ENCODE results near the gene CPLX4. TPM values are rescaled to one million over a fixed set of nuclear protein-coding genes. Genes with fewer than 3 reads are reported as not detected.

CPLX4 gene
- total RNA-seq, 1 experiment from 2014 or later = not detected

GRCh38 chr18:59345556-59345955 is 27.1 kb upstream of the CPLX4 start:
- ChIA-PET POLR2A (no interaction called here), CTCF (interaction anchor here (1.6 kb wide), 1 partner anchor 57 kb away, joined by 6 read pairs; no protein-coding TSS in a partner anchor)
- DNase-seq (ENCODE audit: low spot score) (no peak), ATAC-seq (no peak)
- no peak overlapping the region for H3K4me3 Mint-ChIP-seq
- no peaks in the 10 kb centered on the region for H3K27me3 Mint-ChIP-seq (ENCODE audit: low read depth)
- no peak overlapping the region for H3K27ac Mint-ChIP-seq
- no peak for TF ChIP-seq ZNF232 (CRISPR knock-in tag; IDR thresholded peaks at IDR 0.05)
- no peak for TF ChIP-seq ZNF423 (CRISPR knock-in tag; IDR thresholded peaks at IDR 0.05)
- no peak for TF ChIP-seq CREB1 (CRISPR knock-in tag; IDR thresholded peaks at IDR 0.05)
- TF ChIP-seq CDX4 (CRISPR knock-in tag; IDR thresholded peaks at IDR 0.05; ENCODE audit: borderline replicate concordance) = no peak
- TF ChIP-seq MLX (CRISPR knock-in tag; IDR thresholded peaks at IDR 0.05) = no peak
- TF ChIP-seq ATF2 (CRISPR knock-in tag; IDR thresholded peaks at IDR 0.05; ENCODE audit: borderline replicate concordance, low read depth) = no peak
- TF ChIP-seq TEAD4 (CRISPR knock-in tag; IDR thresholded peaks at IDR 0.05) = no peak
- TF ChIP-seq MXD4 (CRISPR knock-in tag; IDR thresholded peaks at IDR 0.05; ENCODE audit: borderline replicate concordance) = no peak
- no peak for TF ChIP-seq USF2 (CRISPR knock-in tag; IDR thresholded peaks at IDR 0.05)
- no peak for TF ChIP-seq ETV6 (CRISPR knock-in tag; IDR thresholded peaks at IDR 0.05)
- TF ChIP-seq MAX (CRISPR knock-in tag; IDR thresholded peaks at IDR 0.05) = no peak
- no peak for TF ChIP-seq FOXP4 (CRISPR knock-in tag; IDR thresholded peaks at IDR 0.05)
- TF ChIP-seq ZNF219 (CRISPR knock-in tag; IDR thresholded peaks at IDR 0.05; ENCODE audit: borderline replicate concordance) = no peak
- no peak for TF ChIP-seq AR (CRISPR knock-in tag; IDR thresholded peaks at IDR 0.05)
- no peak for TF ChIP-seq E2F5 (CRISPR knock-in tag; IDR thresholded peaks at IDR 0.05)
- TF ChIP-seq KAT7 (CRISPR knock-in tag; IDR thresholded peaks at IDR 0.05; ENCODE audit: borderline replicate concordance) = no peak
- TF ChIP-seq ESRRA (CRISPR knock-in tag; IDR thresholded peaks at IDR 0.05; ENCODE audit: borderline replicate concordance) = no peak
- TF ChIP-seq ATF3 (CRISPR knock-in tag; conservative IDR thresholded peaks at IDR 0.05) = no peak
- TF ChIP-seq NR1H2 (CRISPR knock-in tag; IDR thresholded peaks at IDR 0.05) = no peak
- H3K36me3 Mint-ChIP-seq = peaks cover 75% of the 10 kb centered on the region
- H3K9me3 Mint-ChIP-seq = peaks cover 5% of the 10 kb centered on the region
- peaks cover 7% of the 10 kb centered on the region for H3K4me1 Mint-ChIP-seq
